Liver (tissue), 3 donors: ENCODE results near the gene BLACAT1.

ENCODE experiments used
- CTCF ChIP-seq: fragments of 150-350 bp; IDR thresholded peaks from 2 replicates; pipeline ENCODE4 v1.5.1; 2017; ENCODE audit warnings: improper control_type of control experiment, low read depth, low read length; ENCODE audit not compliant: missing input control
- TAF1 ChIP-seq: conservative IDR thresholded peaks from 2 replicates; pipeline ENCODE4 v1.6.1; 2016; ENCODE audit warnings: antibody characterized with exemption, mild to moderate bottlenecking
- donor health status: healthy.
- donor health status: healthy.

GRCh38 chr1:205451202-205451601 is 4.6 kb downstream of the BLACAT1 start:
- no peak for TF ChIP-seq CTCF
- TF ChIP-seq TAF1, result no peak
